GM19395 (cell line): Measurements from ENCODE around the gene DIPK2B.

Experiments used
- ATAC-seq: cut with Tn5 transposase; IDR thresholded peaks from one replicate; pipeline ENCODE4 v1.9.1; 2021; ENCODE audit warnings: mild to moderate bottlenecking, moderate library complexity; ENCODE audit not compliant: unreplicated experiment

Gene DIPK2B

DNA sequence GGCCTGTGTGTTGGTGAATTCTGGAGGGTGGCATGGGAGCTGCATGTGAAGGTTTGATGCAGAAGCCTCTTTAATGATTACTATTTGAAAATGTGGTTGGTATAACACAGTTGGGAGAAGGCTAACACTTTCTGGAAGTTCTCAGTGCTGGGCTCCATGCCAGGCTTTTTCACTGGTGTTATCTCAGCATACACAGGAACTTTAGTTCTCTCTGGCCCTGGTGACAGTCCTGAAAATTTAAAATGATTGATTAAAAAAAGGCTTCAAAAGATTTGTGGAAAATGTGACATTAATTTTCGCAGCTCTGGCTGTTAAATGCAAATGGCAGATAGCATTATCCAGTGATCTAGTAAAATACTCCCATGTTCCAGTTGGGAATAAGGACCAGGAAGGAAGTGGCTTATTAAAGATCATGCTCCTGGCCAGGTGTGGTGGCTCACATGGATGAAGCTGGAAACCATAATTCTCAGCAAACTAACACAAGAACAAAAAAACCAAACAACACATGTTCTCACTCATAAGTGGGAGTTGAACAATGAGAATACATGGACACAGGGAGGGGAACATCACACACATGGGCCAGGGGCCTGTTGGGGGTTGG is 36.6 kb downstream of the DIPK2B start:
- no peak for ATAC-seq

- no peak for ATAC-seq
Observed at GRCh38 chrX:45157647-45158046, 43.0 kb downstream of the DIPK2B start.

DNA sequence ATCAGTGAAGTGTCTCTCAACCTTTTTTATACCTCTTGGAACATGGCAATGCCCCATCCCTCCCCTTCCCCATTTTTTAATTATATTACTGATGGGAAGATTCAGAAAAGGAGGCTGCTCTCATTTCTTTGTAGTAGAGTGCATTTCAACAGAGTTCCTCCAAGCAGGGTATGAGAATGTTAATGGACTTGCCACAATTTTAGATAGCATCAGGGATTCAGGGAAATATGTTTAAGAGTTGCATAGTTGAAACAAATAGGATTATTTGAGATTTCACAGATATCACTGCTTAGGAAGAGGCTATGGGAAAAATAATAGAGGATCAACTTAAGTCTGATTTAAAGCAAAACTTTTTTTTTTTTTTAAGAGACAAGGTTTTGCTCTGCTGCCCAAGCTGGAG is 46.2 kb downstream of the DIPK2B start:
- no peak for ATAC-seq

- ATAC-seq, result no peak
Observed at GRCh38 chrX:45154033-45154360, 46.7 kb downstream of the DIPK2B start.
